HG02642 (cell line): ENCODE results near the gene GPR156.

Experiments used
- ATAC-seq: cut with Tn5 transposase; IDR thresholded peaks from one replicate; pipeline ENCODE4 v1.9.1; 2021; ENCODE audit warnings: mild to moderate bottlenecking; ENCODE audit not compliant: unreplicated experiment, poor library complexity

GPR156 gene

GRCh38 chr3:120198305-120198878, 86.6 kb downstream of the GPR156 start:
- ATAC-seq: no peak

- ATAC-seq: no peak
Measured at GRCh38 chr3:120196812-120197211, 88.2 kb downstream of the GPR156 start.

GRCh38 chr3:120196333-120196732, 88.7 kb downstream of the GPR156 start:
- ATAC-seq: no peak

GRCh38 chr3:120193554-120193953, 91.5 kb downstream of the GPR156 start:
- no peak for ATAC-seq

DNA sequence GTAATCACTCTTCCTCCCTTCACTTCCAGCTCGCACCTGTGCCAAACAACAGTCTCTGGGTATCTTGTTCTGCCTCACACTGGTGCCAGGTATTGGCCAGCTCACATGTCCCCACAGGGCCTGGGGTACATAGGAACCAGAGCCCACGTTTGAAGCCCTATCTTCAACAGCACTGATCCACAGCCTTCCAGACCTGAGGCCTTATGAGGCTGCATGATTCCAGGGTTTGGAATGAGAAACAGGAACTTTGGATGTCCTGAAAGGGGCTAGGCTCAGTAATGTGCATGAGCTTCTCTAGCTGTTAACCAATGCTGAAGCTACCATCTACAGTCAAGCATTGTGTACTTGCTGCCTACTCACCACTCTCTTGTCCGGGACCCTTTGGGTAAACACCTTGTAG, 92.4 kb downstream of the GPR156 start:
- no peak for ATAC-seq

DNA sequence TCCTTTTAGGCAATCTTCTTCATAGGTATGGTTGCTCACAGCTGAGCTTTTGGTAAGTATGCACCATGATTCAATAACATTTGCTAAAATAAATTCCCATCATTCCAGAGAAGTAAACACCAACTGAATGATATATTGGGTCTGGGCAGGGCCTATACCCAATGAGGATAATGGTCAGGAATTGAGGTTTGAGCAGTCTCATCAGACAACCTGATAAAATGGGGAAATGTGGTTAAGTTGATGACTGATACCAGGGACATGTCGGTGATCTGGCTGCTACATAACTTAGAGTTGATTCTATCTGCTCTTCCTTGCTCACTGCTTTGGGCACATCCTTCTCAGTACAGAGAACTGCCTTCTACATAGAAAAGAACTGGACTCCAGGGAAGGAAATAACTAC, 92.9 kb downstream of the GPR156 start:
- no peak for ATAC-seq

DNA sequence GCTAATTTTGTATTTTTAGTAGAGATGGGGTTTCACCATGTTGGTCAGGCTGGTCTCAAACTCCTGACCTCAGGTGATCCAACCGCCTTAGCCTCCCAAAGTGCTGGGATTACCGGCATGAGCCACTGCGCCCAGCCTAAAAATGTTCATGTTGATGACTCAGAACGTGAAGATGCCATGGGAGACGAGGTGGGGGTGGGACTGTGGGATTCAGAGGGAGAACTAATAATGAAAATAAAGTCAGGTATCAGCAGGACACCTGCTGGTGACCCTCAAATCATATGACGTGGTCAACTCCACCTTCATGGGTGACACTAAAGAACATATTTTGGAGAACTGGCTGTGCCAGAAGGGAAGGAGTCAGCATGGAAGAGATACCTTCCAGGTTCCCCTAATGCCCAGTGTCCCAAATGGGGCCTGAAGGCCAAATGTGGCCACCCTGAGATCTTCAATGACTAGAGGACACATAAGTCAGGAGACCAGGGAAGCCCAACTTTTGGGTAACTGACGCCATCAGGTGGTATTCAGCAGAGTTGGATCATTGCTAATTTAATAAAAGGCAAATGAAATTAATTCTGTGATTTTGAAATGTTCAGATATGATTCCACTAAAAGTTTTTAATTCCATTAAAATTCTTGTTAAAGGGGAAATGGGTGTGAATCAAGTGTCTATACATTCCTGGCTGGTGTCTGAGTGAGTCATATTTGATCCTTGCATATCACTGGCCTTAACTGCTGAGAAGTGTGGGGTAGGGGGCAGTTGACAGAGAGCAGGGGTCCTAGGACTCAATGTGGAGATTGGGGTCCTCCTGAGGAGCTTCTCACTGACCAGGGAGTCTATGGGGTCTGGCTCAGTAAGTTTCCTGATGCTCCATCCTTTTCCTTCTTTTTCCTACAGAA, 102.2 kb downstream of the GPR156 start:
- ATAC-seq: no peak

DNA sequence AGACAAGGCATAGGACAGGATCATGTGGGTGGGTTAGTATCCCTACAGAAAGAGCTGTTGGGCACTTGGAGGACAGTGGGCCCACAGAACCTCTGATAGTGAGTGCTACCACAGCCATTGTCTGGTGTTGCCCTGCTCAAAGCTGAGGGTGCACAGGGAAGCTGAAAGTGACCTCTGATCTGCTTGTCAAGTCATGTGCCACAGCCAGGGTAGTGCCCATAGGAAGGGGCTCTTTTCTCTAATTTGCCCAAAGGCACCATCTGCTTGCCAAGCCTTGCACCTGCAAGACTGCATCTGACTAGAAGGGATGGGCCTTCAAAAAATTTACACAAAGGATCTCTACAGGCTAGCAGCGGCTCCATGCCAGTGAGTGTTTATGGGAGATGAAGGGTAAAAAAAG, 103.4 kb downstream of the GPR156 start:
- no peak for ATAC-seq

DNA sequence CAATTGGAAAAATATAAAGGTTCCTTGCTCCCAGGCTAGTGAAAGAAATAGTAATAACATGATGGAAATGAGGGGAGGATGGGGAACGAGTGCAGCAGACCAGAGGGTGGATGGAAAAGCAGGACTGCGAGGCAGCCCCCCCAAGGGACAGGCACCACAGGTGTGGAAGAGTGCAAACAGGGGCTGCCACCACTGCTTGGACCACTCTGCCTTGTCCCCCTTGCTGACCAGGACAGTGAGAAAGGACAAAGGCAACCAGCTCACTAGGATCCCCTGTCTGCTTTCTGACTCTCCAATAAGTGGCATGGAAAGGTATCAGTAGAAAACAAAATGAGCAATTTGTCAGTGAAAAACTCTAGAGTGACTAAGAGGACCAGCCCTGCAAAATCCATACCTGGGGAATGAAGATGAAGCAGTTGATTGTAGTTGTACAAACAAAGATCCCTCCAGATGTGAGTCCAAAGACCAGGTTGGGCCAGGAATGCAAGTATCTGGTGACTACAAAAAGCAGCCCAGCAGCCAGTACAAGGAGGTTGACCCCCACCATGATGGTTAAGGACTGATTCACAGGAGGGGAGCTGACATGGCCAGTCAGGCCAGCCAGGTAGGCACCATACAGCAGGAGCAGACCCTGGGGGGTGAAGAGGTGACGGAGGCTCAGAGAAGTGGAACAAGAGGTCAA, 104.2 kb downstream of the GPR156 start:
- no peak for ATAC-seq

- no peak for ATAC-seq
Measured at GRCh38 chr3:120177707-120178306, 107.2 kb downstream of the GPR156 start.

DNA sequence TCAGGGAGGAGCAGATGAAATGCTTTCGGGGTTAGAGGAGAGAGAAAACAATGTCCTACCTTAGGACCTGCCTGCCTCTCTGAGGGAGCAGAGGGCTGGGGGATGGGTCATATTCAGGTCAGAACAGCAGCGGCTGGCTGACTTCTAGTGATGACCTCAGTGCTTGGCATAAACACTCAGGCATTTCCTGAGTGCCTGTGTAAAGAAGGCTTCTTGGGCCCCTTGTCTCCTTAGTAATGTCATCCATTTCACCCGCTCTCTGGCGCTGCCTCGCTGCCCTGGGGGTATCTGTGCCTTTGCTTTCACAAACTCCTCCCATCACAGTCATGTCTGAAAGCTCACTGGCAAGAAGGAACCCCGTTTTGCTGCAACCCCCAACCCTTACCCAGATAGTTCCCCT, 107.9 kb downstream of the GPR156 start:
- no peak for ATAC-seq

- ATAC-seq: no peak
Measured at GRCh38 chr3:120174811-120175539, 110.0 kb downstream of the GPR156 start.

DNA sequence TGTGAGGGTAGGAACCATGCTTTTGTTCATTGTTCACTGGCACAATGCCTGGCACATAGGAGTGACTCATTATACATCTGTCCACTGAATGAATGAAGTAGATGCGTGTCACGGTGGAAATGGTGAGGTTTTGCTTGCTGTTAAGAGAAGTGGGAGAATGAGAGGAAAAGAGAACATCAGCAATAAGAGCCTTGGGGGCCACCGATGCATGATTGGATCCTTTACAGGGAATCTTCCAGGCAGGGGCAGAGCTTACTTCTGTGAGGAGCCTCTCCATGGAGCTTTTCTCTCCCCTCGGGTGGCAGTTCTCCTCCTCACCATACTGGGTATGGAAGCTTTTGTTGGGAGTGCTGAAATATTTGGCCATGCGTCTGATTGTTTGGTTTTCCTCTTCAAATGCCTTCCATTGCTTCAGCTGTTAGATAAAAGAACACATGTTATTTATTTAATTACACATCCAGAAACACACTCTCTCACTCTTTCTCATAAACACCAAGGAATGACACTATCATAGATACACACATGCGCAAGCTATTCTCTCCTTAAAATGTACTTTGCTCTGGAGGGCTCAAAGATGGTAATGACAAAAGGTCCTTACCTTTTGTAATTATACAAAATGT, 111.9 kb downstream of the GPR156 start:
- no peak for ATAC-seq

GRCh38 chr3:120172070-120172469, 113.0 kb downstream of the GPR156 start:
- ATAC-seq: no peak

GRCh38 chr3:120171134-120171873, 113.7 kb downstream of the GPR156 start:
- ATAC-seq: no peak

DNA sequence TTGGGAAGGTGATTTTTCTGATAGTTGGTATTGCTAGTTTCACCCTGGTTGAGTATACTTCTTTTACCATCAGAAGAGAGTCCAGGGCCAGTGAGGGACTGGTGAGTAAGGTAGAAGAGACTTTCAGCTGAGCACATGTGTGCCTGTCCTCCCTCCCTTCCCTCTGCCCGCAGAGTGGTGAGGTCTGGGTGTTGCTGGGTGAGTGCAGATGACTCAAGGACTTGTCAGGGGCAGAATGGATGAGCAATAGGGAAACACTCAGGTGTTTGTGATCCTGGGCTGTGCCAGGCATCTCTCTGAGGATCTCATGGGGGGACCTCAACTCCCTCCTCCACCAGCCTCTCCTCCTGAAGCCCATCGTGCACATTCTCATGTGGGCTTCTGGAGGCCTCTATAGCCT, 114.8 kb downstream of the GPR156 start:
- no peak for ATAC-seq

GRCh38 chr3:120169407-120169806, 115.6 kb downstream of the GPR156 start:
- ATAC-seq: no peak

DNA sequence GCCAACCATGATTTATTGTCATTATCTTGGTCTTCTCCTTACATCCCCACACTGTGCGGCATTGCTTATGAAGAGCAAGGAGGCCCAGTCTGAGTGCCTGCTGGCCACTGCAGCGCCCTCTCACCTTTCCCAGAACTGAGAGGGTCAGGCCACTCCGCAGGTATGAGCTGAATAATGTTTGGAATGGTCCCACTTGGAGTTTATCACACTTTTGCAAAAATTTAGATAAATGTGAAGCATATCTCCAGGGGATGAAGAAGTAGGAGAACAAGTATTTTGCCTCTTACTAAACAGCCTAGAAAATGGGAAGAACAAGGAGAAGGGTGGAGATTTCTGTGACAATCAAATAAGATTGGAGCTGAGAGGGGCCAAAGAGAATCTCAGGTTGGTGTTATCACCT, 116.4 kb downstream of the GPR156 start:
- no peak for ATAC-seq

GRCh38 chr3:120168038-120168437, 117.0 kb downstream of the GPR156 start:
- no peak for ATAC-seq
